ENCODE data around the gene ZFAND3. TPM values are rescaled to one million over a fixed set of nuclear protein-coding genes. Genes with fewer than 3 reads are reported as not detected.

The ZFAND3 gene
- total RNA-seq, 2 experiments from 2014 or later = 27.5 to 29.2 TPM

DNA sequence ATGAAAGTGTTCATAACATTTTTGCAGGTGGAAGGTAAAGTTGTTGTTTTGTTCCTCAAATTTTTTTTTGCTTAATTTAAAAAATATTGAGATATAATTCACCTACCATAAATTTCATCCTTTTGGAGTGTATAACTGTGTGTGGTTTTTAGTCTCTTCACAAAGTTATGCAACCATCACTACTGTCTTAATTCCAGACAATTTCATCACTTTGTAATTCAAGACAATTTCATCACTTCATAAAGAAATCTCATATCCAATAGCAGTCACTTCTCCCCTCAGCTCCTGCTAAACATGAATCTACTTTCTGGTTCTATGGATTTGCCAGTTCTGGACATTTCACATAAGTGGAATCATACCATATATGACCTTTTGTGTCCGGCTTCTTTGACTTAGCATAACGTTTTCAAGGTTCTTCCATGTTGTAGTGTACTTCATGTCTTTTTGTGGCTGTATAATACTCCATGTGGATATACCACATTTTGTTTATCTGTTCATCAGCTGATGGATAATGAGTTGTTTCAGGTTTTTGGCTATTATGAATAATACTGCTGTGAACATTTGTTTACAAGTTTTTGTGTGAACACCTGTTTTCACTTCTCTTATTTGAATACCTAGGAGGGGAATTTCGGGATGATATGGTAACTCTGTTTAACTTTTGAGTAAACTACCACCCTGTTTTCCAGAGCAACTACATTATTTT is 18.8 kb downstream of the ZFAND3 start:
- H3K4me3 Mint-ChIP-seq = no peak overlapping the region
- no peak for ATAC-seq
- CTCF ChIA-PET = interaction anchor here (1.6 kb wide), 1 partner anchor 656 kb away, joined by 3 read pairs; no protein-coding TSS in a partner anchor

GRCh38 chr6:37840143-37840939 is 20.8 kb downstream of the ZFAND3 start:
- no peak for DNase-seq
- ChIA-PET CTCF (interaction anchor here (1.0 kb wide), 1 partner anchor 49 kb away, joined by 4 read pairs; no protein-coding TSS in a partner anchor), POLR2A (no interaction called here)
- no peak overlapping the region for H3K27ac Mint-ChIP-seq
- ATAC-seq = no peak
- no peaks in the 10 kb centered on the region for H3K9me3 Mint-ChIP-seq (ENCODE audit: insufficient read depth)
- peaks cover 13% of the 10 kb centered on the region for H3K4me1 Mint-ChIP-seq (ENCODE audit: low read depth)
- peaks cover 21% of the 10 kb centered on the region for H3K36me3 Mint-ChIP-seq (ENCODE audit: low read depth)
- H3K27me3 Mint-ChIP-seq (ENCODE audit: low read depth) = no peaks in the 10 kb centered on the region
- no peak overlapping the region for H3K4me3 Mint-ChIP-seq

More for the DNA sequence above, 18.8 kb downstream of the ZFAND3 start:
- DNase-seq = no peak
- H3K36me3 Mint-ChIP-seq (ENCODE audit: low read depth) = peaks cover 29% of the 10 kb centered on the region
- H3K4me1 Mint-ChIP-seq (ENCODE audit: low read depth) = peaks cover 6% of the 10 kb centered on the region
- peaks cover 5% of the 10 kb centered on the region for H3K9me3 Mint-ChIP-seq (ENCODE audit: insufficient read depth)
- POLR2A ChIA-PET = no interaction called here
- H3K27me3 Mint-ChIP-seq (ENCODE audit: low read depth) = no peaks in the 10 kb centered on the region
- H3K27ac Mint-ChIP-seq = no peak overlapping the region

- ChIA-PET POLR2A (no interaction called here), CTCF (interaction anchor here (1.0 kb wide), 1 partner anchor 50 kb away, joined by 4 read pairs; no protein-coding TSS in a partner anchor)
- Mint-ChIP-seq H3K27ac (no peak overlapping the region), H3K4me3 (no peak overlapping the region), H3K4me1 (ENCODE audit: low read depth) (peaks cover 13% of the 10 kb centered on the region), H3K27me3 (ENCODE audit: low read depth) (no peaks in the 10 kb centered on the region), H3K36me3 (ENCODE audit: low read depth) (peaks cover 19% of the 10 kb centered on the region), H3K9me3 (ENCODE audit: insufficient read depth) (no peaks in the 10 kb centered on the region)
- no peak for ATAC-seq
- no peak for DNase-seq
These were observed 21.4 kb downstream of the ZFAND3 start for GRCh38 chr6:37840940-37841300.

- no peaks in the 10 kb centered on the region for H3K9me3 Mint-ChIP-seq (ENCODE audit: insufficient read depth)
- H3K4me1 Mint-ChIP-seq (ENCODE audit: low read depth) = peaks cover 13% of the 10 kb centered on the region
- CTCF ChIA-PET = no interaction called here
- POLR2A ChIA-PET = interaction anchor here (0.6 kb wide), 2 partner anchors 29 to 148 kb away, joined by 3 read pairs; no protein-coding TSS in a partner anchor
- H3K27me3 Mint-ChIP-seq (ENCODE audit: low read depth) = no peaks in the 10 kb centered on the region
- H3K27ac Mint-ChIP-seq = no peak overlapping the region
- H3K4me3 Mint-ChIP-seq = no peak overlapping the region
- H3K36me3 Mint-ChIP-seq (ENCODE audit: low read depth) = peaks cover 4% of the 10 kb centered on the region
- DNase-seq = no peak
- ATAC-seq = no peak
These were observed 25.7 kb downstream of the ZFAND3 start for GRCh38 chr6:37845026-37845911.

- H3K27ac Mint-ChIP-seq = no peak overlapping the region
- H3K4me1 Mint-ChIP-seq (ENCODE audit: low read depth) = peaks cover 12% of the 10 kb centered on the region
- no peaks in the 10 kb centered on the region for H3K9me3 Mint-ChIP-seq (ENCODE audit: insufficient read depth)
- H3K4me3 Mint-ChIP-seq = no peak overlapping the region
- ATAC-seq (no peak), DNase-seq (no peak)
- CTCF ChIA-PET = no interaction called here
- POLR2A ChIA-PET = interaction anchor here (0.6 kb wide), 1 partner anchor 148 kb away, joined by 3 read pairs; no protein-coding TSS in a partner anchor
- no peaks in the 10 kb centered on the region for H3K27me3 Mint-ChIP-seq (ENCODE audit: low read depth)
- H3K36me3 Mint-ChIP-seq (ENCODE audit: low read depth) = no peaks in the 10 kb centered on the region
These were observed 26.4 kb downstream of the ZFAND3 start for GRCh38 chr6:37845930-37846329.

DNA sequence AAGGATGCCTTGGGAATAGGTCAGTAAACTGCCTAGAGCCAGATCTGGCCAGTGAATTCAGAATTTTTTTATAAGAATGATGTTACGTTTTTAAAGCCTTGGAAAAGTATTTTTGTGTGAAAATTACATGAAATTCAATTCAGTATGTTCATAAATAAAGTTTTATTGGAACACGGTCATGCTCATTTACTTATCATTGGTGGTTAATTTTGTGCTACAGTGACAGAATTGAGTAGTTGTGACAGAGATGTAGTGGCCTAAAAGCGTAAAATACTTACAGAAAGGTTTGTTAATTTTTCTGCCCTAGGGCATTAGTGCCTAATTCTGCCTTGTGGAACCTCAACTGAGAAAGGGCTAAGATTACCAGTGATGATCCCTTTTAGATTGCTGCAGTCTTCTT is 28.2 kb downstream of the ZFAND3 start:
- H3K4me1 Mint-ChIP-seq (ENCODE audit: low read depth) = peaks cover 12% of the 10 kb centered on the region
- H3K4me3 Mint-ChIP-seq = no peak overlapping the region
- ChIA-PET CTCF (no interaction called here), POLR2A (no interaction called here)
- ATAC-seq = no peak
- H3K9me3 Mint-ChIP-seq (ENCODE audit: insufficient read depth) = no peaks in the 10 kb centered on the region
- DNase-seq = no peak
- no peak overlapping the region for H3K27ac Mint-ChIP-seq
- H3K27me3 Mint-ChIP-seq (ENCODE audit: low read depth) = no peaks in the 10 kb centered on the region
- no peaks in the 10 kb centered on the region for H3K36me3 Mint-ChIP-seq (ENCODE audit: low read depth)

DNA sequence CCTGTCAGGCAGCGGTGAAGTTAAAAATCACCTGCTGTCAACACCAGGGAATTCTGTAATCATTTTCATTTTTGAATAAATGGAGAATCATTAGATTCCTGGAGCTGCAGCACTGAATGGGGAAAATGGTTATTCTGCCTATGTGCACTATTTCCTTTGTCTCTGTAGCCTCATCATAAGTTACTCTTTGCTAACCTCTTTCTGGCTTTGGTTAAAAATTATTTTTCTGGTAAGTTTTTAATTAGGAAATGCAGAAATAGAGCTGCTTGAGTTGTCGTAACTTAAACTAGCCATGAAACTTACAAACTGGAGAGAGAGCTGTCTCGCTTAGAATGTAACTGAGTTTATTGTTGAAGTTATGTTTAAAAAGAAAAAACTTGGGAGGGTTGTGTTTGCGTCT is 28.8 kb downstream of the ZFAND3 start:
- Mint-ChIP-seq H3K4me3 (no peak overlapping the region), H3K36me3 (ENCODE audit: low read depth) (peaks cover 3% of the 10 kb centered on the region), H3K27ac (no peak overlapping the region), H3K9me3 (ENCODE audit: insufficient read depth) (no peaks in the 10 kb centered on the region), H3K27me3 (ENCODE audit: low read depth) (no peaks in the 10 kb centered on the region), H3K4me1 (ENCODE audit: low read depth) (peaks cover 10% of the 10 kb centered on the region)
- ChIA-PET POLR2A (no interaction called here), CTCF (interaction anchor here (0.5 to 1.2 kb wide), 3 partner anchors 13 to 21 kb away, joined by 3 read pairs; no protein-coding TSS in a partner anchor)
- no peak for DNase-seq
- no peak for ATAC-seq

DNA sequence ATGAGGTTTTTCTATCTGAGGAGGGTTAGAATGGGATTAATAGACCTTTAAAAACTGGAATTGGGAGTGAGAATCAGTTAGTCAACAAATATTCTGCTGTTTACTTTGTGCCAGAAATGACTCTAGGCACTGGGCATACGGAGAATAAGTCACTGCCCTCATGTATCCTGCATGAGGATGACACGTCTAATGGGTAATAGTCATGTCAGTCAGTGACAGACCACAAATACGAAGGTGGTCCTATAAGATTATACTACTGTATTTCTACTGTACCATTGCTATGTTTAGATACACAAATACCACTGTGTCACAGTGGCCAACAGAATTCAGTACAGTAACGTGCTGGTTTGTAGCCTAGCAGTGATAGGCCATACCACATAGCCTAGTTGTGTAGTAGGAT is 30.7 kb downstream of the ZFAND3 start:
- peaks cover 3% of the 10 kb centered on the region for H3K4me1 Mint-ChIP-seq (ENCODE audit: low read depth)
- no peak for DNase-seq
- H3K9me3 Mint-ChIP-seq (ENCODE audit: insufficient read depth) = no peaks in the 10 kb centered on the region
- no peaks in the 10 kb centered on the region for H3K27me3 Mint-ChIP-seq (ENCODE audit: low read depth)
- no peak overlapping the region for H3K4me3 Mint-ChIP-seq
- H3K27ac Mint-ChIP-seq = no peak overlapping the region
- peaks cover 3% of the 10 kb centered on the region for H3K36me3 Mint-ChIP-seq (ENCODE audit: low read depth)
- no peak for ATAC-seq
- POLR2A ChIA-PET = no interaction called here
- CTCF ChIA-PET = no interaction called here

GRCh38 chr6:37850728-37851285 is 31.3 kb downstream of the ZFAND3 start:
- POLR2A ChIA-PET = no interaction called here
- DNase-seq (no peak), ATAC-seq (no peak)
- peaks cover 8% of the 10 kb centered on the region for H3K36me3 Mint-ChIP-seq (ENCODE audit: low read depth)
- H3K9me3 Mint-ChIP-seq (ENCODE audit: insufficient read depth) = no peaks in the 10 kb centered on the region
- H3K27me3 Mint-ChIP-seq (ENCODE audit: low read depth) = no peaks in the 10 kb centered on the region
- H3K4me3 Mint-ChIP-seq = no peak overlapping the region
- CTCF ChIA-PET = no interaction called here
- no peak overlapping the region for H3K27ac Mint-ChIP-seq
- H3K4me1 Mint-ChIP-seq (ENCODE audit: low read depth) = peaks cover 7% of the 10 kb centered on the region

DNA sequence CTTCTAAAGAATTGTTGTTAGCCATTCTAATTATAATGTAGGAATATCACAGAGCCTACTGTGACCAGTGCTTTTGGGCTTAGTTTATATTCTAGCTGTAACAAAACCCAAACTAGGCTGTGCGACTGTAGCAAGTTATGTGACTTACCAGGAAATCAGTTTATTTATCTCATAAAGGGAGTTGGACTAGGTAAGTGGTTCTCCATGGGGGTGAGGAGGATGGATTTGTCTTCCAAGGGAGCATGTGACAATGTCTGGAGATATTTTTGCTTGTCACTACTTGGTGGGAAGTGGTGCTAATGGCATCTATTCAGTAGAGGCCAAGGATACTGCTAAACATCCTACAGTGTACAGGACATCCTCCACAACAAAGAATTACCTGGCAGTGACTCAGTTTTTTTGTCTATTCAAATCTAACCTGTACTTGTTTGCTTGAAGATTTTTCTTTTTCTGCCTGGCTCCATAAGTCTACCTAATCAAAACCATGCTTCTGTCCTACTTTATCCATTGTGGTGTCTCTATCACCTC is 32.5 kb downstream of the ZFAND3 start:
- H3K27me3 Mint-ChIP-seq (ENCODE audit: low read depth) = no peaks in the 10 kb centered on the region
- no peak overlapping the region for H3K27ac Mint-ChIP-seq
- no peaks in the 10 kb centered on the region for H3K9me3 Mint-ChIP-seq (ENCODE audit: insufficient read depth)
- H3K4me1 Mint-ChIP-seq (ENCODE audit: low read depth) = peaks cover 11% of the 10 kb centered on the region
- ChIA-PET POLR2A (no interaction called here), CTCF (interaction anchor here (1.2 kb wide), 1 partner anchor 32 kb away, joined by 3 read pairs; no protein-coding TSS in a partner anchor)
- H3K36me3 Mint-ChIP-seq (ENCODE audit: low read depth) = peaks cover 9% of the 10 kb centered on the region
- no peak overlapping the region for H3K4me3 Mint-ChIP-seq
- no peak for DNase-seq
- no peak for ATAC-seq

DNA sequence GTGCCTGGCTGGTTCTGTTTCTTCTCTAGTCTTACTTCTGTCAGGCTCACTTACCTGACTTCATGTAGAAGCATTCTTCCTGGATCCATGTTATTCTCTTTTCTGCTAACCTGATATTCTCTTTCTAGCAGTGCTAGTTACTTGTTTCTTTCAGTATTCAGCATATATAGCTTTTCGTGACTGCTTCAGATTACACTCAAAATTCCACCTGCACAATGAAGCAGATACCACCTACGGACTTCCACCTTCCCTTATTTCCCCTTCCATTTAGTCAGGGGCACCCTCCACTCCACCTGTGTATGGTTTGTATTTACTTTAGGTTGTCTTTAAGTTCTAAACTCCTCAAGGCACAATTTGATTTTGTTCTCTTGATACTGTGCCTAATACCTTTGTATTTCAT is 36.8 kb downstream of the ZFAND3 start:
- no peaks in the 10 kb centered on the region for H3K9me3 Mint-ChIP-seq (ENCODE audit: insufficient read depth)
- peaks cover 14% of the 10 kb centered on the region for H3K4me1 Mint-ChIP-seq (ENCODE audit: low read depth)
- H3K27ac Mint-ChIP-seq = no peak overlapping the region

More for the DNA sequence above, 36.8 kb downstream of the ZFAND3 start:
- Mint-ChIP-seq H3K27me3 (ENCODE audit: low read depth) (no peaks in the 10 kb centered on the region), H3K36me3 (ENCODE audit: low read depth) (peaks cover 9% of the 10 kb centered on the region), H3K4me3 (no peak overlapping the region)
- ATAC-seq = no peak
- POLR2A ChIA-PET = no interaction called here
- DNase-seq = no peak
- CTCF ChIA-PET = interaction anchor here (1.1 kb wide), 1 partner anchor 37 kb away, joined by 3 read pairs; the partner anchor contains the start of gene ZFAND3

All from activated CD8-positive, alpha-beta T cell treated with anti-CD3 and anti-CD28 coated beads, Interleukin-2, amount 10 ng/mL, durations not matched to agents 7 days and 5 days (primary cell).